CD4-positive, alpha-beta T cell treated with Interleukin-1 beta for 1 hour (primary cell): ENCODE results near the gene GK2.

Source experiments
- DNase-seq, 2 donors: peaks; one replicate each; pipeline ENCODE4 v3.0.0-alpha.2; 2020 to 2022

GK2 gene

DNA sequence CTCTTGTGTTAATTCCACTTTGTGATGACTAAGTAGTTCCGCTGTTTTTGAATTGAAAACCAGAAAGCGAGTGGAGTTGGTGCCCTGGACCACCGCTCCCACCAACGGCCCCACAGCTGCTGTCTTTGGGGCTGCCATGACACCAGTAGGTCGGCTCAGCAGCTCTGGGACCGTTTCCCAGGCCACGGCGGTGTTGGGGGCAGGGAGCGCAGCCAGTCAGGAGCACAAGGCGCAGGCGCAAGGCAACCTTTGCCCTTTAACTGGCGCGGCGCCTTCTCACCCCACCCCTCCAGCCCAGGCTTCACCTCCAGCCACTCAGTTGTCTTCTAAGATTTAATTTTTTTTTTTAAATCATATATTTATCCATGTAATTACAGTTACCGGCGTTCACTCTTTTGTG, at the start of gene GK2:
Gene GK2 (minus strand): TSS at position 166 of the 400 bp plus-strand sequence. CDS start 28 bp downstream, at position 138.
- no peak for DNase-seq

DNA sequence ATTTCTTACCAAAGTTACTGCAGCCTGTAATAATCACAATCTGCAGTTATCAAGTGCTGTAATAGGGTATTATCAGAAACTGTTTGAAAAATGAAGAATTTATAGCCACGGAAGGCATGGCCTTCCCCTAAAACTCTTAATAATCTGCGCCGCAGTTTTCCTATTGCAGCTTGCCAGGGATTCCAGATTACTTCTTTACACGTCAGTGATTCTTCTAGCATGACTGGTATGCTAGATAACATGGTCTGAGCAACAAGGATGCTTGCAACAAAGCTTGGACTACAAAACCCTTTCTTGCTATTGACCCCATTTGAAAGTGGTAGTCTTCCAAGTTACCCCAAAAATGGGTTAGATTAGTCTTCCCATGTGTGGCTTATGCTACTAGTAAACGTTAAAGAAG, 47.2 kb upstream of the GK2 start:
- no peak for DNase-seq

DNA sequence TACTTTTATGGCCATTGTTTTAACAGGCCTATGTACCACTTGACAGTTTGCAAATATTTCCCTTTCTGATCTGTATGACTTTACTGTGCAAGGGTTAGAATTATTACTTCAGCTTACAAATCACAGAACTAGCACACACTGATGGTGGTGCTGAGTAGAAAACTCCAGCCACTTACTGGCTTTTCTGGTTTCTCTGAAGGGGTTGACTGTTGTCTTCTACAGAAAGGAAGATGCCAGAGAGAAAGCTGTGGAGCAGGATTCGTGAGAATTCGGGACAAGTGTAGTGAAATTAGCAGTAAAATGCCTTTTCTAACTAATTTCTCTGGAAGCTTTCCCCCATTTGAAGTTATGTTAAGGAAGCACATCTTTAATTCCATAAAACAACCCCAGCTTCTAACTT, 46.6 kb upstream of the GK2 start:
- no peak for DNase-seq

DNA sequence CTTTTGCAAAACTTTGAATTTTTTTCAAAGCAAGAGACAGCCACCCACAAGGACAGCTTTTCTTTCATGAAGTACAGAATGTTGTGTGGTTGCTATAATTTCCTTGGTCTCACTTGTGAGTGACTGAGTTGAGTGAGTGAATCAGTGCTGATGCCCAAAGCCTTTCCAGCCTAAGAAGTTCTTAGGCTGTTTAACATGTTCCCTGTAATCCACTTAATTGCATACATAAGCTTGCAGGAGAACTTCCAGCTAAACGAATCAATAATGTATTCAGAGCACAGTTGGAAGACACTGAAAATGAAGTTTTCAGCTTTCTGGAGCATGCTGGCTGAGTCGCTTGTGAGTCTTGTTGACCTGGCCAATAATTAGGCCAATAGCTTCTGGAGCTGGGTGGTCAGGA, 42.0 kb upstream of the GK2 start:
- DNase-seq, result no peak

DNA sequence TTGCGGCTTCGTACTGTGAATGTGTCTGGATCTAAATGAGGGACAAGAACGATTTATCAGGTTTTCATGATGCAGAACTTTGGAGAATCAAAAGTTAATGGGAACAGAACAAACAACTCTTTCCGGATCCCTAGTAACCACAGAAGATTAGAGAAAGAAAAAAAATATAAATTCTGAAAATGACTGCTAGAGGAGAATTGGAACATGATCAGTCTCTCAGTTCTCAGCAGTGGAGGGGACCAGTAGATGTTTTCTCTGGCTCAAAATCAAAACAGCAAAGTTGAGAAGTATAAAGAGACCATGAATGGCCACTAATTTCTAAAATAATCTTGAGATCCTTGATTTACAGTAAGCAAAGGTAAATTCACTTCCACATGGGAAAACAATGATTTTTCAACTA, 38.1 kb upstream of the GK2 start:
- no peak for DNase-seq

DNA sequence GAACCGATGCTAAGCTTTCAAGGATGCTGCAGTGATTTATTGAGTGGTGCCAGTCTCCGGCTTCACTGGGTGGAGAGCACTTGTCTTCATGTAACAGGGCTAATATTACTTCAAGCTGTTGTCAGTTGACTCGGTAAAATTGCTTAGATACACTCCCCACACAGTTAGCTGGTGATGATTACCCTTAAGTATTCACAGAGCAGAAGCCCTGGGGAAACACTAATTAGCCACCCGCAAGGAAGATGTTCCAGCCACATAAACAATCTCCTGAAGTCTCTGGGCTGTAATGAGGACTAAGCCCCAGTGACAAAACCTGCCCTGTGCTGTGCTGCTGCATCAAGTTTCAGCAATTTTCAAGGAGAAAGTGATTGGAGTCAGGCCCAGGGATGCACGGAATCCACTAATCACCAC, 37.3 kb upstream of the GK2 start:
- DNase-seq, result no peak

DNA sequence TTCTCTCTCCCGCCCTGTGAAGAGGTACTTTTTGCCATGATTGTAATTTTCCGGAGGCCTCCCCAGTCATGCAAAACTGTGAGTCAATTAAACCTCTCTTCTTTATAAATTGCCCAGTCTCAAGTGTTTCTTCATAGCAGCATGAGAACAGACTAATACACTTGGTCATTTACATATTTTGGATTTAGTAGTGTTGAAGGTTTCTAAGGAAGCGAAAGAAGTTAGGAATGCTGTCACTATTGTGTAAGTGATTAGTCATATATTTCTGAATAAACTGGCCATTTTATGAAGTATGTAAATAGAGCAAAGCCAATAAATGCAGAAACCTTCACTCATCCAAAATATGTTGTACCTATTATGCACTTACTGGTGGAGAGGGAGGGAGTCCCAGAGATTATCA, 34.4 kb upstream of the GK2 start:
- no peak for DNase-seq

DNA sequence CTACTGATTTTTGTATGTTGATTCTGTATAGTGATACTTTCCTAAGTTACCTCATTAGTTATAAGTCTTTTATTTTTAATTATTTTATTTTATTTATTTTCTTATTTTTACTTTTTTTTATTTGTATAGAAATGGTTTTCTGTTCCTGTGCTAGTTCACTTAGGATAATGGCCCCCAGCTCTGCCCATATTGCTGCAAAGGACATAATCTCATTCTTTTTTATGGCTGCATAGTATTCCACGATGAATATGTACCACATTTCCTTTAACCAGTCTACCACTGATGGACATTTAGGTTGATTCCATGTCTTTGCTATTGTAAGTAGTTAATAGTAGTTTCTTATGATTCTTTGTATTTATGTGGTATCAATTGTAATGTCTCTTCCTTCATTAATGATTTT, 31.5 kb upstream of the GK2 start:
- DNase-seq, result no peak

DNA sequence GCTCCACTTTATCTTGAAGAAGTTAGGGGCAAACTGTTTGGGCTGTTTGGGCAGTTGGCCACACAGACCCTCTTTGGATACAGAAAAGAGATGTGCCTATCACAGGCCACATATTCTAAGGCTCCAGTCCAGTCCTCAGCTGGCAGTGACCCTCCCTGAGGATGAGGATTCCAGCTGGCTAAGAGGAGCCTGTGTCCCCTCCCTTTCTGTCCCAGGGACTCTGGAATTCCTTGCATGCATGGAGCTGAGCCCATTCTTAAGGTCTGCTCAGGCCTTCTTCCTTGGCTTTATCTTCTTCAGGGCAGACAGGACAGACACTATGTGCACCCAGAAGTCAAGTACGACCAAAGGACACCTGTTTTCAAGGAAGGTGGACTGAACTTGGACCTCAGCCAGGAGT, 23.8 kb upstream of the GK2 start:
- DNase-seq, result no peak

DNA sequence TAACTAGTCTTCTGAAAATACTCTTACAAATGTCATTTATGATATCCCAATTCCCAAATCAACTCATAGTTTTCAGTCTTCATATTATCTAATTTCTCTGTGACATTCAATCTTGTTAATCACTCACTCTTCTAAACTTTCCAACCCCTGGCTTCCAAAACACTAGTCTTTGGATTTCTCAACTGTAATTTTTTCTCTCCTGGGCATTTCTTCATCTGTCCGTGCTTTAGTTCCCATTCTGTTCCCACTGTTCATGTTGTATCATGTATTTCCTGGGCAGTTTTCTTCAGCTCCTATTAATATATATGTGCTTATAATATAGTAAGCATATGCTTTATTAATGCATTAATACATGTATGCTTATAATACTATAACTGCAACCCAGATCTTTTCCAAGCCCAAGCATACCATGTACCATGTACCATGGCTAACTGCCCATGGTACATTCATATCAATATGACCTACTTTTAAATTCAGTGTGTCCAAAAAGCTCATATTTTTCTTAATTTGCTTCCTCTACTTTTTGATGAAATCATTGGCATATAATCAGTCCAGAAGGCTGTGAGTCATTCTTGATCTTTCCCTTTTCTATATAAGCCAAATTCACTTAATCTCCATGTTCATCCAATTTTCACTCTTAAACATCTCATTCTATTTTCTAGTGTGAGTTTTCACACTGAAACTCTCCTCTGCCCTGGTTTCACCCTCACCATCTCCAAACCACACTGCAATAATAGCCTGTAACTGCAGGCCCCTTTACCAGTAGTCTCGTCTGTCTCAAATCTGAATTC, 21.3 kb upstream of the GK2 start:
- no peak for DNase-seq

DNA sequence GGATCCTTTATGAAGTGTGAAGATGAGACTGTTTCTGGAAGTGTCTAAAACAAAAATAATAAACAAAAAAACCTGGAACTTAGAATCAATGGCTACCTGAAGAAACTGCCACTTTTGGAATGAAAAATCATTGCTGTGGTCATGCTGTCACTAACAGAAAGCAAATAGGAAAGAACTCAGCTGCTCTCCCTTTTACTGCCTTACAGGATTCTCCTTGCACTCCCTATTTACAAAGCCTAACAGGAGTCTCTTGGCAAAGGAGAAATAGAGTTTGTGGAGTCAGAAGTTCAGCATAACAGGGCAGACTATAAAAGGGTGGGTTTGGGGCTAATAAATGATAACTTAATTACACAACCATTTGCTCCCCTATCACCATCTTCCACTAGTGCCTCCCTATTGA, 19.0 kb upstream of the GK2 start:
- no peak for DNase-seq

DNA sequence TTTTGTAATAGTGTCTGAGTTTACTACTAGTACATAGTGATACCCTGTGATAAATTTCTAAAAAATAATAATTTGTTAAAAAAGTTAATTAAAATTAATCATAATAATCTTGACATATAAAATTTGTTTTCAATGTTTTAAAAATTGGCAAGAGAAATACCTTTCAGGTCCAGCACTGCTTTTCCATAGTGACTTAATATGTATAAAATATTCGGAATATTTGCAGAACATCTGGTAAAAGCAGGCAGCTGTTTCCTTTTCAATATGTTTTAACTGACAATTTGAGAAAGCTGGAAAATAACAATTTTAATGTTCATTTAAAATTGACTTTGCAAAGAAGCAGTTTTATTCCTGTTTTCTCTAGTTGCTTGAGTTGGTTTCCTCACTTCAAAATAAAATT, 17.6 kb upstream of the GK2 start:
- no peak for DNase-seq

DNA sequence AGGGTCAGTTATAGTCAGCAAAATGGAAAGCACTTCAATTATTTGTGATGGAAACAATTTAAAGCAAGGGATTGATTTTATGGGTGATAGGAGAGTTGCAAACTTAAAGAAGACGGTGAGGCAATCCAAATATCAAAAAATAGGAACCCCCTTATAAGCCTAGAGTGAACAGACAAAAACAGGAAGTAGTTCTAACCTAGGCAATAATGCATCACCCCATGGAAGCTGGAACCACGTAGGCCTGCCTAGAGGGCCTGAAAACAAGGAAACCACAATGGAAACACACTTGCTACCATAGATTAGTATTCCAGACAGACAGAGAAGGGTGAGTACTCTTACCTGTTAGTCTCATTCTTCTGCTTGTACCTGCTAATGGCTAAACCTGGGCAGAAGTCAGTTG, 13.5 kb upstream of the GK2 start:
- DNase-seq, result no peak

DNA sequence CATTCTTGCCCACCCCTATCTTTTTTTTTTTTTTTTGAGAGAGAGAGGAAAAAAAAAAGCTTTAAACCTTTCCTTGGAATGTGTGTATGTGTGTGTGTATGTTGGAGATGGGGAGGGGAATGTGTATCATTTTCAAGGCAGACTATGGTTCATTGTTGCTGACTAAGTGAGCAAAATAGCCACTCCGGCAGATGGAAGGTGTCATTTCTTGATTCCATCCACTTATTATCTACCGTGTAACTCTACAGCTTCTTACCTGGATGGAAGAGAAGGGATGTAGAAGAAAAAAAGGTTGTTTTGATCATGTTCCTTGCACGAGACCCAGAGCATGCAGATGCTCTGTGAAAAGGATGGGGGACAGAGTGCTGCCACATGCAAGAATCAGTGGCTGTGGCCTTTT, 5.9 kb upstream of the GK2 start:
- DNase-seq, result no peak

DNA sequence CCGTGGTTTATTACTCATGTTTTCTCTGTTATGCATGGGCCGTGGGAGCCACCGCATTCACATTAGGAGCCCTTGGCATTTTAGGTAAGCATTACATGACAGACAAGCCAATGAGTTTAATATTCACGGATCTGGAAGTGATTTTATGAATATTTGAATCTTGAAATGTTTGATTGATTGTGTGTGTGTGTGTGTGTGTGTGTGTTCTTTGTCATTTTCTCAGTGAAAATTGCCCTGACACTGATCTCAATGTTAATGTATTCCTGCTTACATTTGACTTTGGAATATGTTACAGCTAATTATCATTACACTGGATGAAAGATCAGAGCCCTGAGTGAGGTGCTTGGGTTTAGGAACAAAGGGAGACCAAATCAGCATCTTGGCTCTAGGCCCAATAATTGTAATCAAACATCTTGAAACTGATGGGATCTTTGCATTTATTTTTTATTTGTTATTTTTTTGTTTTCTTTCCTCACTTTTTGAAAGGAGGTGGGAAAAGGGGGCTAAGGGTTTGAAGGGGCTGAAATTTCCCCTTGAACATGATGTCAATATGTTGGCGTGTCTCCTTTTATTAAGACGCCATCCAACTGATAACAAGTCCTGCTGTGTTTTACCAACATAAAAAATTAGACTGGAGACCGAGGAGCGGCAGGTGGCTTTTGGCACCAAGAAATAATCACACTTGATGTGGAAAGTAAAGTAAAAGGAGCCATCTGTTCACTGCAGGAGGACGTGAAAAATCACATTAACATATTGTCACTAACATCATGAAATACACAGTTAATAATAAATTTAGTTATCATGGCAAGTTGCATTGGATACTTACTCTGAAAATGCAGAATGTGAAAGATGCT, 5.2 kb upstream of the GK2 start:
- DNase-seq, result no peak

DNA sequence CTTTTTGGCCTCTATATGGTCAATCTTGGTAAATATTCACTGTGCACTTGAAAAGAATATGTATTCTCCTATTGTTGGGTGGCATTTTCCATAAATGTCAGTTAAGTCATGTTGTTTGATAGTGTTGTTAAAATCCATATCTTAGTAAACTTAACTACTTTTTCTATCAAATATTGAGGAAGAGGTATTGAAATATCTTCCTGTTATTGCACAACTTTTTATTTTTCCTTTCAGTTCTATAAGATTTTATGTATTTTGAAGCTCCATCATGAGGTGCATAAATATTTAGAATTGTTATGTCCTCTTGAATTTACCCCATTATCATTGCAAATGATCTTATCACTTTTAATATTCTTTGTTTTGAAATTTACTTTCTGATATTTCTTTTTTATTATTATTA, 3.4 kb downstream of the GK2 start:
- DNase-seq, result no peak

DNA sequence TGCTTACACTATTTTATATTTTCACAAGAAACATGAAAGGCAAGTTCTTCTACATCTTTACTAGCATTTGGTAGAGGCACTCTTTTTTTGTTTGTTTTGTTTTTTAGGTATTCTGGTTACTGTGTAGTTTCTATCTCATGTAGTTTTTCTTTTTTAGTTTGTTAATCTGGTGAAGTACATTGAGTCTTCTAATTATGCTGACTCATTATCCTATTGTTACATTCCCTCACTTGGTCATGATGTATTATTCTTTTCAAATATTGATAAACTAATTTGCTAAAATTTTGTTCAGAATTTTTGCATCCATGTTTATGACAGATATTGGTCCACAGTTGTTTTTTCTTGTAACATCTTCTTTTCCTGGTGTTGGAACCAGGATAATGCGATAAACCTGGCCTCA, 4.7 kb downstream of the GK2 start:
- DNase-seq, result no peak

DNA sequence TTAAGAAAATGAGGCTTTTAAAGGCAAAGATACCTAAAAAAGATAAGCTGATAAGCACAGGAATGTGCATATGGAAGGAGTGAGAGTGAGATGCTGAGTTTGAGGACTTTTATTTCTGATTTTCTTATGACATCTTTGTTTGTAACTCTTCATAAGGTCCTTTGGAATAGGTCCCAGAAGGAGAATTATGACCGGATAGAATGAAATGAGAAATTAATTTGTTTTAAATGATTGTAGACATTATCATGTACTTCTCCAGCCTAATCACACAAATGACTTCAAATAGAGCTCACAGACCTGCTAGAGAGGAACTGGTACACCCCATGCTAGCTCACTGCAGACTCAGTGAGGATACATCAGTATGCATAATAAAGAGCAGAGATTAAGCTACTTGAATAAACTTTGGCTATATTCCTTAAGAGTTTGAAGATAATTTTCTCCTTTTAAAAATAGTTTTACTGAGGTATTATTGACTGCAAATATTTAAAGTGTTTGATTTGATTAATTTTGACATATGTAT, 5.6 kb downstream of the GK2 start:
- no peak for DNase-seq

DNA sequence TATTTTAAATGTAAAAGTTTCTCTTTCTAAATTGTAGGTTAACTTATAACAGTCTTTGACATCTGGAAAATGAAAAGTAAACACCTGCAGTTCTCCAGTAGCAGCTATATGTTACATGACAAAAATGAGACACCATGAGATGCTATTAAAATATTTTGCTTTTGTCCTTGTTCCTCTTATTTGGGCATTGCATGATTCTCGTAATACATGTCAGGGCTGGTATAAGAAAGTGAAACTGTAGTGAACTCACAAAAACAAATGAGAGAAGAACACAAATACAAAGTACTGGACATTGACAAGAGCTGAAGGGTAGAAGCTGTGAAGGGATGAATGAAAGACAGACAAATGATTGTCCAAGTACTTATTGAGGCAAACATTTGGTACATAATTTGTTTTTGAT, 9.0 kb downstream of the GK2 start:
- no peak for DNase-seq

DNA sequence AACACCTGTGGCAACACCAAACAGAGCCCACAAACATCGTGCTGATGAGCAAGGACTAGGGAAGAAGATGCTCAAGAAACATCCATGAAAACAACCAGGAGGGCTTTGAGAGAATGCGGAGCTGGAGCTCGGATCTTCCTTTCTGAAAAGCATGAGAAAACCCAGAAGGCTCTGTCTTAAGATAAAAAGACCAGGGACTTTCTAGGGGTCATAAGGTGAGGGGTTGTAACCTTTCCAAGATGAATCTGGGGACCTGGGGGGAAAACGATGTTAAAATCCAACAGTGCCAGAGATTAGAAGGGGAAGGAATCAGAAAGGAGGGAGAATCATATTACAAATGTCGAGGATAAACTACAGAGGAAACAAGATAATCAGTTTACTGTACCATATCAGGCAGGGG, 10.1 kb downstream of the GK2 start:
- DNase-seq, result no peak

DNA sequence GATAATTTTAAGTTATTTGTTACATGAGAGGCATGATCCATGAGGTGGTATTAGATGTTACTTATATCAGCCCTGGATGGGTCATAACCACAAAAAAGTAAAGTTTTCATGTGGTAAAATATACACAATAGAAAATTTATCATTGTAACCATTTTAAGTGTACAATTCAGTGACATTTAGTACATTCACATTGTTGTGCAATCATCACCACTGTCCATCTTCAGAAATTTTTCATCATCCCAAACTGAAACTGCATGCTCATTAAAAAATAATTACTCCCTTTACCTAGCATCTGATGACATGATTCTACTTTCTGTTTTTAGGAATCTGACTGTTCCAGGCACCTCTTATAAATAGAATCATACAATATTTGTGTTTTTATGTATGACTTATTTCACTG, 11.2 kb downstream of the GK2 start:
- no peak for DNase-seq

DNA sequence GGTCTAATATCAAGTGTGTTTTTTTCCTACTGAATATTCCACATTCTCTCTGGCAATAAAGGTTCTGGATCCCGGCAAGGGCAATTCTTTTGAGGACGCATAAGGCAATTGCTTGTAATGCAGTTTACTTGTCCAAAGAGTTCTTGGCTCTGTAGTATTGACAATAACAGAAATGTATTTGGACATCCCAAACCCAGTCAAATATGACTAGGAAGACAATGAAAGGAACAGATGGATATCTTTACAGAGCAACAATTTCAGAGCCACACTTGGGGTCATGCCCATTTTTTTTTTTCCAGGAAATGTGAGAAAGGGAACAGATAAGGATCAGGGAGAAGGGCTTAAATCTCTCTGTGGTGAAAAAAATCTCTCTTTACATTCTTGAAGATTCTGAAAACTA, 12.2 kb downstream of the GK2 start:
- DNase-seq, result no peak

DNA sequence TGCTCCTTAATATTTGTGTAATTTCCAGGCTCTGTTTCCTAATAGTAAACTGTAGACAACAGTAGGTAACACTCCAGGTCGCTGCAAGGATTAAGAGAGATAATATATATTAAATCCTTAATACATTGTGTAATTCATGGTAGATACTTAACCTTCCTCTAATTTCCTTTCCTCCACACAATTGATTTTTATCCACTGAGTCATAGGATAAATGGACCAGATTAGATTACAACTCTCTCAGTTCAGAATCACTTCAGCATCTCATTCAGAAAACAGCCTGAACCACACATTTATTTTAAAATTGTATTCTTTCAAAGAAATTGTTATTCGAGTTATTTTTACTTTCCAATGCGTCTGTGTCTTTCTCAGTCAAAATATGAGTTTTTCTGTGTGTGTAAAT, 17.1 kb downstream of the GK2 start:
- DNase-seq, result no peak

DNA sequence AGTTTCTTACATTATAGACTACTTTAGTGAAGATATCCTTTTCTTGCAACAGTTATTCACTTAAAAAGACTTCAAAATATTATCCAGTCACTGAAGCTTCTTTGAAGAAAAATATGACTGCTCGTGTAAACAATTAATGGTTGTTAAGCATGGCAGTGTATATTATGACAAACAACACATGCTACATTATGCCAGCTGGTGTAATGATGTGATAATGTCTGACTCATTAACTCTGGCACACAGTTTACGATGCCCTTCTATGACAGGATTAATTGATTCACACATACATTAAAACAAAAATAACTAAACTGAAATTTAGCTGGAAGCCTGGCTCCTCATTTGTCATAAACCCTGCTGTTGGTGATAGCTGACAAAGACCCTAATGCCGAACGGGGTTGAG, 22.4 kb downstream of the GK2 start:
- no peak for DNase-seq
